Measurements from ENCODE around the gene CEPT1. TPM values are rescaled to one million over a fixed set of nuclear protein-coding genes. Genes with fewer than 3 reads are reported as not detected.
A peak's percentile ranks its signal among the peaks of the same experiment; 100 is the strongest.

The CEPT1 gene
- total and polyA plus RNA-seq, 10 of the 15 experiments (the other 5 are each of a cell fraction or from before 2014, with no cell fraction given): 29.4 to 77.9 (median 54.8) TPM

DNA sequence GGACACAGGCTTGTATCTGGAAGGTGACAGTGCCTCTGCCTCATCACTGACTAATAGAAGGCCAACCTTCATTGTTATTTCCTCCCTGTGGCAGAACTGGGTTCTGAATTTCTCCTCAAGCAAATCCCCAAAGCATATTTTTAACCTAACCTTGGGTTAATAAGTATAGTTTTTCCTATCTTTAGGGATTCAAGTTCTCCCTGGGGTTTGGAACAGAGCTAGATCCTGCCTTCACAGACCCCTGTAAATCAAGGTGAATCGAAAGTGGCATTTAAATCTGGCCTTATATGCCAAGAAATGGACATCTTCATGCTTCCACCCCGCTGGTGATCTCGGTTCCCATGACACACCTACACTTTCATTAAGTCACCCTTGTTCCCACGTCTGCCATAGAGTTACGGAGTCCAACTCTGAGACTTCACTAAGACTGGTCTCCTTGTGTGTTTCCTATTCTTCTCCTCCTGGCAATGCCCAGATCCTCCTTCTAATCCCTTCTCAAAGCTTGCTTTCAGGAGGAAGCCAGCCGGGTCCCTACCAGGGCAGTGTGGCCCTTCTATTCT lies 83.2 kb downstream of the CEPT1 start (continued):
- TF ChIP-seq CUX1 (IDR thresholded peaks at IDR 0.05; ENCODE audit: insufficient replicate concordance, low read depth, low read length) (no peak), ZNF207 (IDR thresholded peaks at IDR 0.05; ENCODE audit: borderline replicate concordance) (peak; percentile 1; the same call in 1 of the 2 replicates), ASH2L (IDR thresholded peaks at IDR 0.05; ENCODE audit: borderline replicate concordance, low read depth) (no peak), CREM (IDR thresholded peaks at IDR 0.05; ENCODE audit: low read depth) (no peak), MEF2B (IDR thresholded peaks at IDR 0.05; ENCODE audit: partially characterized antibody, poor library complexity, severe bottlenecking) (no peak), PBX3 (IDR thresholded peaks at IDR 0.05; ENCODE audit: insufficient replicate concordance, low read depth, low read length) (no peak), HDGF (IDR thresholded peaks at IDR 0.05) (no peak), NBN (IDR thresholded peaks at IDR 0.05) (0 out of 2 replicates have a peak, but pooled peaks have one; percentile 7), EED (IDR thresholded peaks at IDR 0.05; ENCODE audit: low read depth) (peak; percentile 6), KAT2A (conservative IDR thresholded peaks at IDR 0.05; ENCODE audit: control insufficient read depth, low read depth, low read length) (no peak), FOXM1 (IDR thresholded peaks at IDR 0.05; ENCODE audit: low read depth, low read length) (no peak), ATF7 (IDR thresholded peaks at IDR 0.05; ENCODE audit: low read depth) (no peak), SUPT20H (IDR thresholded peaks at IDR 0.05; ENCODE audit: borderline replicate concordance, control insufficient read depth, low read depth, low read length) (no peak)
- TF ChIP-seq, protein P1, sequence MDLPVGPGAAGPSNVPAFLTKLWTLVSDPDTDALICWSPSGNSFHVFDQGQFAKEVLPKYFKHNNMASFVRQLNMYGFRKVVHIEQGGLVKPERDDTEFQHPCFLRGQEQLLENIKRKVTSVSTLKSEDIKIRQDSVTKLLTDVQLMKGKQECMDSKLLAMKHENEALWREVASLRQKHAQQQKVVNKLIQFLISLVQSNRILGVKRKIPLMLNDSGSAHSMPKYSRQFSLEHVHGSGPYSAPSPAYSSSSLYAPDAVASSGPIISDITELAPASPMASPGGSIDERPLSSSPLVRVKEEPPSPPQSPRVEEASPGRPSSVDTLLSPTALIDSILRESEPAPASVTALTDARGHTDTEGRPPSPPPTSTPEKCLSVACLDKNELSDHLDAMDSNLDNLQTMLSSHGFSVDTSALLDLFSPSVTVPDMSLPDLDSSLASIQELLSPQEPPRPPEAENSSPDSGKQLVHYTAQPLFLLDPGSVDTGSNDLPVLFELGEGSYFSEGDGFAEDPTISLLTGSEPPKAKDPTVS (IDR thresholded peaks at IDR 0.05; ENCODE audit: low read depth, low read length): no peak
- TF ChIP-seq, protein P2, sequence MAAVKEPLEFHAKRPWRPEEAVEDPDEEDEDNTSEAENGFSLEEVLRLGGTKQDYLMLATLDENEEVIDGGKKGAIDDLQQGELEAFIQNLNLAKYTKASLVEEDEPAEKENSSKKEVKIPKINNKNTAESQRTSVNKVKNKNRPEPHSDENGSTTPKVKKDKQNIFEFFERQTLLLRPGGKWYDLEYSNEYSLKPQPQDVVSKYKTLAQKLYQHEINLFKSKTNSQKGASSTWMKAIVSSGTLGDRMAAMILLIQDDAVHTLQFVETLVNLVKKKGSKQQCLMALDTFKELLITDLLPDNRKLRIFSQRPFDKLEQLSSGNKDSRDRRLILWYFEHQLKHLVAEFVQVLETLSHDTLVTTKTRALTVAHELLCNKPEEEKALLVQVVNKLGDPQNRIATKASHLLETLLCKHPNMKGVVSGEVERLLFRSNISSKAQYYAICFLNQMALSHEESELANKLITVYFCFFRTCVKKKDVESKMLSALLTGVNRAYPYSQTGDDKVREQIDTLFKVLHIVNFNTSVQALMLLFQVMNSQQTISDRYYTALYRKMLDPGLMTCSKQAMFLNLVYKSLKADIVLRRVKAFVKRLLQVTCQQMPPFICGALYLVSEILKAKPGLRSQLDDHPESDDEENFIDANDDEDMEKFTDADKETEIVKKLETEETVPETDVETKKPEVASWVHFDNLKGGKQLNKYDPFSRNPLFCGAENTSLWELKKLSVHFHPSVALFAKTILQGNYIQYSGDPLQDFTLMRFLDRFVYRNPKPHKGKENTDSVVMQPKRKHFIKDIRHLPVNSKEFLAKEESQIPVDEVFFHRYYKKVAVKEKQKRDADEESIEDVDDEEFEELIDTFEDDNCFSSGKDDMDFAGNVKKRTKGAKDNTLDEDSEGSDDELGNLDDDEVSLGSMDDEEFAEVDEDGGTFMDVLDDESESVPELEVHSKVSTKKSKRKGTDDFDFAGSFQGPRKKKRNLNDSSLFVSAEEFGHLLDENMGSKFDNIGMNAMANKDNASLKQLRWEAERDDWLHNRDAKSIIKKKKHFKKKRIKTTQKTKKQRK (IDR thresholded peaks at IDR 0.05; ENCODE audit: low read depth, low read length): no peak
- TF ChIP-seq, protein P3, sequence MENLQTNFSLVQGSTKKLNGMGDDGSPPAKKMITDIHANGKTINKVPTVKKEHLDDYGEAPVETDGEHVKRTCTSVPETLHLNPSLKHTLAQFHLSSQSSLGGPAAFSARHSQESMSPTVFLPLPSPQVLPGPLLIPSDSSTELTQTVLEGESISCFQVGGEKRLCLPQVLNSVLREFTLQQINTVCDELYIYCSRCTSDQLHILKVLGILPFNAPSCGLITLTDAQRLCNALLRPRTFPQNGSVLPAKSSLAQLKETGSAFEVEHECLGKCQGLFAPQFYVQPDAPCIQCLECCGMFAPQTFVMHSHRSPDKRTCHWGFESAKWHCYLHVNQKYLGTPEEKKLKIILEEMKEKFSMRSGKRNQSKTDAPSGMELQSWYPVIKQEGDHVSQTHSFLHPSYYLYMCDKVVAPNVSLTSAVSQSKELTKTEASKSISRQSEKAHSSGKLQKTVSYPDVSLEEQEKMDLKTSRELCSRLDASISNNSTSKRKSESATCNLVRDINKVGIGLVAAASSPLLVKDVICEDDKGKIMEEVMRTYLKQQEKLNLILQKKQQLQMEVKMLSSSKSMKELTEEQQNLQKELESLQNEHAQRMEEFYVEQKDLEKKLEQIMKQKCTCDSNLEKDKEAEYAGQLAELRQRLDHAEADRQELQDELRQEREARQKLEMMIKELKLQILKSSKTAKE (IDR thresholded peaks at IDR 0.05; ENCODE audit: low read depth, poor library complexity, severe bottlenecking): peak; percentile 44

All from GM12878 (cell line).